Stimulated activated CD4-positive, alpha-beta T cell treated with anti-CD3 and anti-CD28 coated beads, Interleukin-12 subunit alpha, Interleukin-12 subunit beta, amount 100 ng/mL, for 48 hours (primary cell): ENCODE data around the gene ARL9.
A peak's percentile ranks its signal among the peaks of the same experiment; 100 is the strongest.

Experiments used
- DNase-seq, 3 donors: peaks; one replicate each; pipeline ENCODE4 v3.0.0-alpha.2; 2020; ENCODE audit warnings: low read depth in 2 of 3, low spot score in 1 of 3

The ARL9 gene

GRCh38 chr4:56505269-56506130, at the start of gene ARL9:
TSS of gene ARL9 (plus strand) at chr4:56505791. CDS start at chr4:56505863, 72 bp downstream.
- peak; percentile 23 to 39 (median 26) for DNase-seq

- no peak for DNase-seq
Measured at GRCh38 chr4:56460085-56460484, 45.5 kb upstream of the ARL9 start.

- no peak for DNase-seq
Measured at GRCh38 chr4:56462157-56462556, 43.4 kb upstream of the ARL9 start.

- no peak for DNase-seq
Measured at GRCh38 chr4:56463711-56464110, 41.9 kb upstream of the ARL9 start.

GRCh38 chr4:56464581-56464980, 41.0 kb upstream of the ARL9 start:
- no peak for DNase-seq

- DNase-seq: no peak
Measured at GRCh38 chr4:56465599-56466295, 39.8 kb upstream of the ARL9 start.

DNA sequence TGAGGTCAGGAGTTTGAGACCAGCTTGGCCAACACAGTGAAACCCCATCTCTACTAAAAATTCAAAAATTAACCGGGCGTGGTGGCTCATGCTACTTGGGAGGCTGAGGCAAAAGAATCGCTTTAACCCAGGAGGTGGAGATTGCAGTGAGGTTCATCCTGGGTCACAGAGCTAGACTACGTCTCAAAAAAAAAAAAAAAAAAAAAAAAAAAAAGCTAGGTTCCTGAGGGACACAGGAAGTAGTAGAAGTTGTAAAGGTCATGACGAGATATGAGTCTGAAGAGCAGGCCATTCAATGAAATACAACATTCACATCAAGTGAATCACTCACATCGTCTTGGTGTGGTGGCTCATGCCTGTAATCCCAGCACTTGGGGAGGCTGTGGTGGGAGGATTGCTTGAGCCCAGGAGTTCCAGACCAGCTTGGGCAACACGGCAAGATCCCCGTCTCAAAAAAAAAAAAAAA, 39.3 kb upstream of the ARL9 start:
- DNase-seq: peak in 1 of 3 donors; percentile 8

- DNase-seq: no peak
Measured at GRCh38 chr4:56466910-56467283, 38.7 kb upstream of the ARL9 start.

DNA sequence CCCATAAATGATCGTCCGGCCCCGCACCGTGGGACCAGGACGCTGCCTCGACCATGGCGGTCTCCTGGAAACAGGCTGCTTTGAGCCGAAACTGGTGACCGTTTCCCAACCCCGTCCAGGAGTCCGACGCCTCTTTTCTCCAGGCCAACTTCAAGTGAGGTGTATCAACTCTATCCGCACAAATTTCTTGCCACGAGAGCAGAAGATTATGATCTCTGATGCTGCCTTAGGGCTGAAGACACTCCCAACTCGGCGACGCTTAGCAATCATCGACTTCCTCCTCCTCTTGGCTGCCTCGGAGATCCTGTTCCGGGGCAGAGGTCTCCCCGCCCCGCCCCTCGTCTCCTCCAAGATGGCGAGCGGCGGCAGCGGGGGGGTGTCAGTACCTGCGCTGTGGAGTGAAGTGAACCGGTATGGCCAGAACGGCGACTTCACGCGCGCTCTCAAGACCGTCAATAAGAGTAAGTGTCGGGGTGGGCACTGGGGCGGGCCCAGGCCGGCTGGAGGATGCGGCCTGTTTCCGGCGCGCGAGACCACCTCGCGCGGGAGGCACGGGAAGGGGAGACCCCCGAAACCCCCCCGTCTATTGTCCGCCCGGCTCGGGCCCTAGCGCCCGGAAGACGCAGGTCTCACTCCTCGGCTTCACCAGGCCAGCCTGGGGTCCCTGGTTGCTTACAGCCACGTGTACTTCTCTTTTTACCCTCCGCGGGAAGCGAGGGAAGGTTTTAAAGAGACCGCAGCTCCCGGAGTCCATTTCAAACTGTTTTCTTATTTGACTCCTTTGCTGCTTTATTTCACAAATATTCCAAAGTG, 38.1 kb upstream of the ARL9 start, which contains the start of gene SRP72:
TSS of gene SRP72 (plus strand) at position 334 of the 813 bp plus-strand sequence. CDS start at position 353, 19 bp downstream.
- peak; percentile 74 to 84 (median 78) for DNase-seq

GRCh38 chr4:56468097-56468422, 37.5 kb upstream of the ARL9 start:
- DNase-seq: no peak

- no peak for DNase-seq
Measured at GRCh38 chr4:56469489-56470210, 35.9 kb upstream of the ARL9 start.

- DNase-seq: no peak
Measured at GRCh38 chr4:56475917-56476316, 29.7 kb upstream of the ARL9 start.

DNA sequence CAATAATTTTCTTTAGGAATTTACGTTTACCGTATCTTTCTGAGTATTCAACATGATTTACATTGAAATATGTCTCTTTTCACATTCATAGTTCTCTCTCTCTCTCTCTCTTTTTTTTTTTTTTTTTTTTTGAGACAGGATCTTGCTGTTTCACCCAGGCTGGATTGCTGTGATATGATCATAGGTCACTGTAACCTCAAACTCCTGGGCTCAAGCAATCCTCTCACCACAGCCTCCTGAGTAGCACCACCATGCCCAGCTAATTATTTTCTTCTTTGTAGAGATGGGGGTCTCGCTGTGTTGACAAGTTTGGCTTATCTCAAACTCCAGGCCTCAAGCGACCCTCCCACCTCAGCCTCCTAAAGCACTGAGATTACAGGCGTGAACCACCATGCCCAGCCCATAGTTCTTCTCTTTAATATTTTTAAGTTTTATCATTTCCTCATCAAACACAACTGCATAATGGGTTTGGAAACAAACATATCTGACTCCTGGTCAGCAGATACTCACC, 28.3 kb upstream of the ARL9 start:
- DNase-seq: no peak

DNA sequence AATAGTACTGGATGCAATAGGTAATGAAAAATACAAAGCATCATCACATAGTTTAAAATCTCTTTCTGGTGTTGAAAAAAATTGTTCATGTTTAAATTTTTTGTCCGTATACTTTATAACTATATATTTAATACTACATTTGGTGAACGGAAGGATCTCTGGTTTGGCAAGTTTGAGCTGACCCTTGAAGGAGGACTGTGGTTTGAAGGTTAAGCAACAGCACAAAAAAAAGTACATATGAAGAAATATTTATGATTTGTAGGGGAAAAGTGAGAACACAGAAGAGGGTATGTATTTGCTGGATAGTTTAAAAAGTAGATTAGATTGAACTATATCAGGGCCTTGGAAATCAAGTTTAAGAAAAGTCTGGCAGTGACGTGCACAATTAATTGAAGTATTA, 24.9 kb upstream of the ARL9 start:
- no peak for DNase-seq

DNA sequence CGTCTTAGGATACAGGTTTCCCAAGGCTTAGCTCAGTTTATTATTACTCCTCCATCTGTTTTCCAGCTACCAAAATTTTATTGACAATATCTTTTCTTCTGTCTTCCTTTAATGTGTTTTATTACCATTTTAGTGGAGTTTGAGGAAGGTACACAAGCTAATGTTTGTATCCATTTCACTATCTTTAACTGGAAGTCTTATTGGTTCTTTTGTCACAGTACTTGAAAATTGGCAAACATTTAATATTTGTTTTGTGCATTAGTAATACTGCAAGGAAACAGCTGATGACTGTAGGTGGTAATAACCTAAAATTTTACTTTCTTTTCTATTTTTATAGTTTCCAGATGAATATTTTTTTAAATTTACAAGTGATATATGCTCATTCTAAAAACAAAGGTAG, 9.3 kb upstream of the ARL9 start:
- DNase-seq: no peak

DNA sequence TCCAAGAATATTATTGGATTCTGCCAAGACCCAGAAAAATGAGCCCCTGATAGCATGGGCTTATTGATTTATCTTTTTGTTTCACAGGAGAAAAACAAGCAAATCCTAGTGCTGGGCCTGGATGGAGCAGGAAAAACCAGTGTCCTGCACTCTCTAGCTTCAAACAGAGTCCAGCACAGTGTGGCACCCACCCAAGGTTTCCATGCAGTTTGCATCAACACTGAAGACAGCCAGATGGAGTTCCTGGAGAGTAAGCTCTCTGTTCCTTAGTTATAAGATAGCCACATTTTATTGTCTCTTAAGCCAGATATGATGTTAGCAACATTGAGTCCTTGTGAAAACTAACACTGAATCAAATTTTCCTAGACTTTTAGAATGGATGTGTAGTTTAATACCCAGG, 5.5 kb downstream of the ARL9 start:
- no peak for DNase-seq

GRCh38 chr4:56512166-56512565, 6.6 kb downstream of the ARL9 start:
- no peak for DNase-seq

- DNase-seq: no peak
Measured at GRCh38 chr4:56513517-56513916, 7.9 kb downstream of the ARL9 start.

DNA sequence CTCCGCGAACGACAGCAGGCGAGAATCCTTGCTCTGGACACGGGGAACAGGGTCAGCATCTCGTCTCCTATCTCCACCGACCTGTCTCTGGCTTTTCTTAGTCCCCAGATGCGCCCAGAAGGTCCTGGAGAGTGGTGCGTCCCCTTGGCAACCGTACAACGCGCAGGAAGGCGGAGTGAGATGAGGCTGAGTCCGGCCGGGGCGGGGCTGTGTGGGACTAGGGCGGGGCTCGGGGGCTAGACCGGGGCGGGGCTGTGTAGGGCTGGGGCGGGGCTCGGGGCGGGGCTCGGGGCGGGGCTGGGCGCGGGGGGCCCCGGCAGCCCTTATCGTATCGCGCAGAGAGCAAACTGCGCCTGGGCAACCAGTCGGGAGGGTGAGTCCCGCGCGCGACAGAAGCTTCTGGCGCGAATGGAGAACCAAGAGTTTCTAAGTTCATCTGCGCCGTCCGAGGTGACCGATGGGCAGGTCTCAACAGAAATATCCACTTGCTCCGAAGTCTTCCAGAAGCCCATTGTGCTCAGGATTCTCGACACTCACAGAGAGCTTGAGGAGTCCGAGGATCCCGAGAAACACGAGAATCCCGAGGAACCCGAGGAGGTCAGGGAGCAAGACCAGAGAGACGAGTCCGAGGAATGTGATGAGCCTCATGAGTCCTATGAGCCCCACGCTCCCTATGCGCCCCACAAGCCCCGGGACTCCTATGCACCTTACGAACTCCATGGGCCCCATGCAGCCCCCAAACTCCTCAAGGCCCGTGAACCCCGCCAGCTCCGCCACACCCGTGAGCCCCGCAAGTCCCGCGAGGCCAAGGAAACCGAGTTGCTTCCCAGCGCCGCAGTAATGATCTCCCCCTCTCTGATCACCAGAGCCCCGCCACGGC, 24.9 kb downstream of the ARL9 start:
- DNase-seq: peak; percentile 74 to 82 (median 75)
